HUES64 (cell line): ENCODE data around the gene COL5A1.

Source experiments
- H3K27ac ChIP-seq: 2 replicates; pipeline ENCODE4 v1.7.0; 2013; ENCODE audit warnings: low read depth, low read length, inconsistent platforms
- H3K27me3 ChIP-seq: 2 replicates; pipeline ENCODE4 v1.6.1; 2013; ENCODE audit warnings: mild to moderate bottlenecking, low read length; ENCODE audit not compliant: insufficient read depth
- H3K36me3 ChIP-seq: 2 replicates; pipeline ENCODE4 v1.6.1; 2013; ENCODE audit warnings: mild to moderate bottlenecking, low read length; ENCODE audit not compliant: insufficient read depth
- H3K4me1 ChIP-seq: 2 replicates; pipeline ENCODE4 v1.6.1; 2013; ENCODE audit warnings: mild to moderate bottlenecking, low read length, moderate library complexity; ENCODE audit not compliant: insufficient read depth
- H3K4me3 ChIP-seq: 2 replicates; pipeline ENCODE4 v1.5.1; 2013; ENCODE audit warnings: mild to moderate bottlenecking, low read length, moderate library complexity
- H3K9ac ChIP-seq: 2 replicates; pipeline ENCODE4 v1.6.1; 2013; ENCODE audit warnings: mild to moderate bottlenecking, low read depth, low read length
- H3K9me3 ChIP-seq: 2 replicates; pipeline ENCODE4 v1.6.1; 2013; ENCODE audit warnings: low read depth, low read length; ENCODE audit not compliant: insufficient read depth
- whole genome bisulfite sequencing: fragments of 150-250, 120-280 bp; methylation state at CpG from one replicate; pipeline ENCODE4 v1.1.7; 2013; ENCODE audit warnings: missing lambda C conversion rate; 5-methylcytosine and 5-hydroxymethylcytosine counted together

Gene COL5A1

GRCh38 chr9:134867917-134868750 is 226.5 kb downstream of the COL5A1 start:
- Histone ChIP-seq H3K27ac (no peak overlapping the region), H3K9me3 (no peaks in the 10 kb centered on the region), H3K9ac (no peak overlapping the region), H3K27me3 (no peaks in the 10 kb centered on the region), H3K36me3 (no peaks in the 10 kb centered on the region), H3K4me1 (no peaks in the 10 kb centered on the region), H3K4me3 (no peak overlapping the region)
- 95% methylated on average over 22 of the region's 22 CpGs for WGBS

- no peaks in the 10 kb centered on the region for H3K9me3 ChIP-seq
- H3K4me1 ChIP-seq, result no peaks in the 10 kb centered on the region
- H3K27me3 ChIP-seq, result no peaks in the 10 kb centered on the region
- H3K9ac ChIP-seq, result no peak overlapping the region
- no peak overlapping the region for H3K4me3 ChIP-seq
- 94% methylated on average over 25 of the region's 25 CpGs for WGBS
- no peak overlapping the region for H3K27ac ChIP-seq
- no peaks in the 10 kb centered on the region for H3K36me3 ChIP-seq
Measured at GRCh38 chr9:134868751-134869553, 227.3 kb downstream of the COL5A1 start.

GRCh38 chr9:134869554-134870300 is 228.1 kb downstream of the COL5A1 start:
- H3K27me3 ChIP-seq, result no peaks in the 10 kb centered on the region
- WGBS, result 90% methylated on average over 17 of the region's 17 CpGs
- no peaks in the 10 kb centered on the region for H3K9me3 ChIP-seq
- no peak overlapping the region for H3K27ac ChIP-seq
- H3K36me3 ChIP-seq, result no peaks in the 10 kb centered on the region
- no peak overlapping the region for H3K9ac ChIP-seq
- H3K4me3 ChIP-seq, result no peak overlapping the region
- no peaks in the 10 kb centered on the region for H3K4me1 ChIP-seq

GRCh38 chr9:134870301-134870694 is 228.7 kb downstream of the COL5A1 start:
- H3K4me1 ChIP-seq, result no peaks in the 10 kb centered on the region
- no peaks in the 10 kb centered on the region for H3K9me3 ChIP-seq
- no peak overlapping the region for H3K9ac ChIP-seq
- WGBS, result 91% methylated on average over 11 of the region's 11 CpGs
- H3K27ac ChIP-seq, result no peak overlapping the region
- no peaks in the 10 kb centered on the region for H3K36me3 ChIP-seq
- no peak overlapping the region for H3K4me3 ChIP-seq
- no peaks in the 10 kb centered on the region for H3K27me3 ChIP-seq

GRCh38 chr9:134870746-134871662 is 229.4 kb downstream of the COL5A1 start:
- no peak overlapping the region for H3K4me3 ChIP-seq
- no peaks in the 10 kb centered on the region for H3K4me1 ChIP-seq
- no peaks in the 10 kb centered on the region for H3K27me3 ChIP-seq
- H3K36me3 ChIP-seq, result no peaks in the 10 kb centered on the region
- H3K9me3 ChIP-seq, result no peaks in the 10 kb centered on the region
- no peak overlapping the region for H3K9ac ChIP-seq
- 94% methylated on average over 30 of the region's 30 CpGs for WGBS
- no peak overlapping the region for H3K27ac ChIP-seq

- Histone ChIP-seq H3K4me1 (no peaks in the 10 kb centered on the region), H3K27me3 (no peaks in the 10 kb centered on the region), H3K4me3 (no peak overlapping the region), H3K36me3 (no peaks in the 10 kb centered on the region), H3K9ac (no peak overlapping the region), H3K27ac (no peak overlapping the region), H3K9me3 (no peaks in the 10 kb centered on the region)
- 93% methylated on average over 16 of the region's 16 CpGs for whole genome bisulfite sequencing
Measured at GRCh38 chr9:134871697-134872340, 230.2 kb downstream of the COL5A1 start.

DNA sequence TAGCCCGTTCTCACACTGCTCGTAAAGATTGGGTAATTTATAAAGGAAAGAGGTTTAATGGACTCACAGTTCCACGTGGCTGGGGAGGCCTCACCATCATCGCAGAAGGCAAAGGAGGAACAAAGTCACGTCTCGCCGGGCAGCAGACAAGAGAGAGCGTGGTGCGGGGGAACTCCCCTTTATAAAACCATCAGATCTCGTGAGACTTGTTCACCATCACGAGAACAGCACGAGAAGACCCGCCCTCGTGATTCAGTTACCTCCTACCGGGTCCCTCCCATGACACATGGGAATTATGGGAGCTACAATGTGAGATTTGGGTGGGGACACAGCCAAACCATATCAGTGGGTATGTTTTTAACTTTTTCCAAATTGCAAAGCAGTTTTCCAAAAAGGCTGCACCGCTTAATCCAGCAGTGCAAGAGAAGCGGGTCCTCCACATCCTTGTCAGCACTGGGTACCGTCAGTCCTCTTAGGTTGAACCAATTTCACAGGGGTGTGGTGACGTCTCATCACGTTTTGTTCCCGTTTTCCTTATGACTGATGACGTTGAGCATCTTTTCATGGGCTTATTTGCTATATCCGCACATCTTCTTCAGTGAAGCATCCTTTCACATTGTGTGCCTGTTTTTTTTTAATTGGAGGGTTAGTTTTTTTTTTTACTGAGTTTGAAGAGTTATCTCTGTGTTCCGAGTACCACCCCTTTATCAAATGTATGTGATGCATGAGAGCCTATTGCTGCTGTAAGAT is 231.1 kb downstream of the COL5A1 start:
- no peaks in the 10 kb centered on the region for H3K36me3 ChIP-seq
- H3K9me3 ChIP-seq, result no peaks in the 10 kb centered on the region
- WGBS, result 92% methylated on average over 23 of the region's 24 CpGs
- H3K4me1 ChIP-seq, result no peaks in the 10 kb centered on the region
- H3K27ac ChIP-seq, result no peak overlapping the region
- H3K9ac ChIP-seq, result no peak overlapping the region
- no peak overlapping the region for H3K4me3 ChIP-seq
- H3K27me3 ChIP-seq, result no peaks in the 10 kb centered on the region

- 76% methylated on average over 1 of the region's 1 CpG for WGBS
- no peaks in the 10 kb centered on the region for H3K27me3 ChIP-seq
- H3K27ac ChIP-seq, result no peak overlapping the region
Measured at GRCh38 chr9:134875371-134875770, 233.8 kb downstream of the COL5A1 start.

GRCh38 chr9:134877541-134877940 is 235.9 kb downstream of the COL5A1 start:
- no peaks in the 10 kb centered on the region for H3K36me3 ChIP-seq

More at GRCh38 chr9:134875371-134875770, 233.8 kb downstream of the COL5A1 start:
- Histone ChIP-seq H3K4me1 (no peaks in the 10 kb centered on the region), H3K36me3 (no peaks in the 10 kb centered on the region), H3K4me3 (no peak overlapping the region), H3K9me3 (no peaks in the 10 kb centered on the region), H3K9ac (no peak overlapping the region)

More at GRCh38 chr9:134877541-134877940, 235.9 kb downstream of the COL5A1 start:
- WGBS, result 94% methylated on average over 4 of the region's 4 CpGs
- Histone ChIP-seq H3K27ac (no peak overlapping the region), H3K9me3 (no peaks in the 10 kb centered on the region), H3K27me3 (no peaks in the 10 kb centered on the region), H3K9ac (no peak overlapping the region), H3K4me1 (no peaks in the 10 kb centered on the region), H3K4me3 (no peak overlapping the region)
